NCI-H526 treated with DMSO at 0.1 percent for 48 hours (cell line): ENCODE measurements around the gene CSAD.

Experiments used
- DNase-seq: peaks from one replicate; lab custom pipeline; 2025; lab: John Stamatoyannopoulos, UW

The CSAD gene

DNA sequence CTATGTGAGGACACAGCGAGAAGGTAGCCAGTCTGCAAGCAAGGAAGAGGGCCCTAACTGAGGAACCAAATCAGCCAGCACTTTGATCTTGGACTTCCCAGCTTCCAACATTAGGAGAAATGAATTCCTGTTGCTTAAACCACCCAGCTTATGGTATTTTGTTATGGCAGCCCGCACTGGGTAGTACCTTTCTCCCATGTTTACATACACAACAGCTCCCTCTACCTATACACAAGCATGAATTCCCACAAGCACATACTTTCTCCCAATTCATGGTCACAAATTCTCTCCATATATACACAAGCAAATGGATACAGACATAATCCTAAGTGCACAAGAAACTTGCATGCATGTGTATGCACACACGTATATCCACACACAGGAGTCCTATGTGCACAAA is 19.0 kb upstream of the CSAD start:
- DNase-seq = no peak

DNA sequence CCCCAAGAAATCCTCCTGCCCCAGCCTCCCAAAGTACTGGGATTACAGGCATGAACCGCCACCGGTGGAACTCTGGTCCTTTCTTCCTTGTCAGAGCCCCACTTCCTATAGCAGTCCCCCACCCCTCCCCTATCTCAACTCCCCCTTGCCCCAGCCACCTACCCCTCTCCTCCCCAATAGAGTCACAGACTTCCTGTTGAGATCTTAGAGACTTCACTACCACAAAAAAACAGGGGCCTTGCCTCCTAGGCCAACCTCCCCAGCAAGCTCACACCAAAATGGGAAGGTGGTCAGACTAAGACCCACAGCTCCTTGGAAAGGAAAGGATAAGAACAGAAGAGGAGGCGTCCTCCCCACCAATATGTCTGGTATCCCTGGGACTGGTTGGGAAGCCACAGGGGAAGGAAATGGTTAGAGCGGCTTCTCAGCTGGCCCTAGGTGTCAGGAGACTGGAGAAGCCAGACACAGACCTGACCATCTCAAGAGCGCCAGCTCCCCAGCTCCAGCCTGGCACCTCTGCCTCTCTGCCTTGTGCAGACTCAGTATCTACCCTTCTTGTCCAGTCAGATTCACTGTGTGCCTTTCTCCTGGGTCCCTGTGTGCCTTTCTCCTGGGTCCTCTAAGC is 17.9 kb upstream of the CSAD start:
- DNase-seq = no peak

DNA sequence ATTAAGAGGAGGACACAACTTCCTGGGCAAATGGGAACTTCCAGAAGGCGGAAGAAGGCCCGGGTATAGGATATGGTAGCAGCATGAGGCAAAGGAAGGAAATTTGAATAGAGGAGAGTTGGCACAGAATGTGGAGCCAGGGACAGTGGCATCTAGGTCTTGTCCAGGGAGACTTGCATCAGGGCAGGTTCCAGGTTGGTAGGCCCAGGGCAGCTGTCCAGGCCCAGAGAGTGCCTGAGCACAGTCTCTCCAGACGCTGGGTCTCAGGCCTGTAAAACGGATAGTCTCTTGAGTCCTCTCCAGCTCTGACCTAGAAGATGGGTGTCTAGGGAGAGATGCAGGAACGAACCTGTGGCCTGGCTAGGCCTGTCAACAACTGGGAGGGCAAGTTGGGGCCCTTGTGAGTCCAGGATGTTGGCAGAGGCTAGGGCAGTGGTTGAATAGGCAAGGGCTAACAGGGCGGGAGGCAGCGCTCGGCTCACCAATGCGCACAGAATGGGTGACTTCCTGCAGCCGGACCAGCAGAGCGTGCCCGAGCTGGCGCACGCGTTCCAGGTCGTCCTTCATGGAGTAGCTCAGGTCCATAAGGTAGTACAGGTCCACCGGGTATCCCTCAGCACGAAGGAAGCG is 16.4 kb upstream of the CSAD start:
- no peak for DNase-seq

GRCh38 chr12:53196486-53196885 is 15.8 kb upstream of the CSAD start:
- no peak for DNase-seq

DNA sequence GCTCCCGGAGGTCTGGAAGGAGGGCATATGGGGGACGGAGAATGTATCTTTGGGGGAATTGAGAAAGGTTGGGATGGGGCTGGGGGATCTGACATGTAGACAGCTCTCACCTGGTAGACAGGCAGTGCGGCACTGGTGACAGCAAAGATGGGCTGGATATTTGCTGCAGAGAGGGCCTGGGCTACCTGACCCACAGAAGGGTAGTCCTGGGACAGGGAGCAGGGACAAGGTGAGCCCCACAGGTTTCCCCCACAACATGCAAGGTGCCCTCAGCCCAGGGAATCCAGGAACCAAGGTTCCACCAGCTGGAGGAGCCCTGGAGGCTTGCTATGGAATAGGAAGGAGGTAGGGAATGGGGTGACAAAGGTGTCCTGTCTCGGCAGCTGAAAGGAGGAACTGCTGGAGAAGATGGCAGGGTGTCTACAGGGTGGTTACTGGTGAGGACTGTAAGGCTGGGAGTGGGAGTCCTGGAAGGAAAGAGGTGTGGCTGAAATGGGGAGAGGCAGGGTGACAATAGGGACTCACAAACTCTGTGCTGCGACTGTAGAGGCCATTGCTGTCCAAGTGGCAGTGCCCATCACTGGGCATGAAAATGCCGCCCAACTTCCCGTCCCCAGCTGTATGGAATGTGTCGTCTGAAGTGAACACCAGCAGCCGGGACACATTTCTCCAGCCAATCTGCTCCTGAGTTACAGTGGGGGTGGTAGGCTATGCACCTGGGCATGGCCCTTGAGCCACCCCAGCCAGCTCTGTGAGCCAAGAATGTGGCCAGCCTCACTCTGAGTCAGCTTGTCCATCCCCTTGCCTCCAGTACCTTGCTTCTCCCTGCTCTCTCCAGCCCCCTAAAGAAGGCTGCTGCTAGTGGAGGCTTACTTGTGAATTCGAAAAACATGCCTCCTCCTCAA is 15.0 kb upstream of the CSAD start:
- DNase-seq = no peak

- no peak for DNase-seq
These were observed 14.2 kb upstream of the CSAD start for GRCh38 chr12:53194973-53195372.

GRCh38 chr12:53193985-53194716 is 13.4 kb upstream of the CSAD start:
- no peak for DNase-seq

- no peak for DNase-seq
These were observed 12.3 kb upstream of the CSAD start for GRCh38 chr12:53193040-53193439.

GRCh38 chr12:53192531-53193021 is 11.9 kb upstream of the CSAD start:
- DNase-seq = no peak

DNA sequence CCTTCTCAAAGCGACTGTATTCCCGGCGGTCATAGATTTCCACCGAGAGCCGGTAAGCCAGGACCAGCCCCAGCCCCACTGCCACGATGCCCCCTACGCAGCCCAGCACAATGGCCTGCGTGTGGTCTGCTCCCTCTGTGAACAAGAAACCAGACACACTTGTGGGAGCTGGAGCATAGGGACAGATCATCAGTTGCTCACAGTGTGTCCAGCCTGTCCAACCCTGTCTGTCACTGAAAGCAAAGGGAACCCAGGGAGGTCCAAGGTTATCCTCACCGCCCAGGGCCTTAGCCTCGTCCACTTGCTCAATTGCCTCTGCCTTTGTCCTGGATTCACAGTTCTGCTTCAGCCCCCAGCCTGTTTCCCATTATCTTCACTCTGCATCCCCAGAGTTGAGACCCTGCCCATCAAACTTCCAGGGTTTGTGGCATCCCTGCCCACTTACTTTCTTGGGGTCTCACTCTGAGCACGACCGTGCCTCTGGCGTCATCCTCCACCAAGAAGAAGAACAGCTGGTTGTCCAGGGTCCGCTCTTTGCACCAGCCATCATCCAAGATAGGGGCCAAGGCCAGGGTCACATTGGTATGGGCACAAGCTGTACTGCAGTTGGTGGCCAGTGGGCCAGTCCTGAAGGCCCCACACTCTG is 11.3 kb upstream of the CSAD start:
- DNase-seq = no peak

DNA sequence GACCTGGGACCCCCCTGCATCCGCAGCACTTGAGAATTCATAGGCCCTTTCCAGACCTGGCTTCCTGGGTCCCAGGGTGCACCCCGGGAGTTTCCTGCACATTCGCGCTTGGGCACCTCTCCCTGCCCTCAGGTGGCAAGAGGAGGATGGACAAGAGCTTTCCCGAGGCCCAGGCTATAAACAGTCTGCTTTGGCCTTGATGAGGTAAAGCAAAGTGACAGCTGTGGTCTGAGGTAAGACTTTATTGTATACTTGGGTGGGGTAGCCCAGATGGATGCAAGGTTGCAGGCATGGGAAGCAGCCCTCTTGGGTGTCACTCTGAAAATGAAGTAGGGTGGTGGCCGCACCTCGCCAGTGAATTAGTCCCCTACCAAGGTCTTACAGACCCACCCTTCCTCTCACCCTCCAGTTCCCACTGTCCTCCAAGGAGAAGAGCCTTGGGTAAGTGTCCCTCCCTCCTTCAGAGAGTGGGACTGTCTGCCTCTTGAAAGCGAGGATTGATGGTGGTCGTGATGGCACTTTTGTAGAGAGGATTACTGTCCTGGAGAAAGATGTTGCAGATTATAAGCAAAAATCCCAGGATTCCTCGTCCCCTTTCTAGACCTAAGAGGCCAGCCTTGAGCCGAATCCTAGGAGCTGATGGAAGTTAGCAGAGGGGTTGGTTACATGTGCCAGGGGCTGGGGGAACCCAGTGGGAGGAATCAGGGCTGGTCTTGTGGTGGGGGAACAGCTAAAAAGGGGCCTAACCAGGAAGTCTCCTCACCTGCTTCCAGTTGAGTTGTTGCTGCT is 10.6 kb upstream of the CSAD start:
- no peak for DNase-seq

GRCh38 chr12:53190108-53190729 is 9.5 kb upstream of the CSAD start:
- peak; percentile 40 for DNase-seq

DNA sequence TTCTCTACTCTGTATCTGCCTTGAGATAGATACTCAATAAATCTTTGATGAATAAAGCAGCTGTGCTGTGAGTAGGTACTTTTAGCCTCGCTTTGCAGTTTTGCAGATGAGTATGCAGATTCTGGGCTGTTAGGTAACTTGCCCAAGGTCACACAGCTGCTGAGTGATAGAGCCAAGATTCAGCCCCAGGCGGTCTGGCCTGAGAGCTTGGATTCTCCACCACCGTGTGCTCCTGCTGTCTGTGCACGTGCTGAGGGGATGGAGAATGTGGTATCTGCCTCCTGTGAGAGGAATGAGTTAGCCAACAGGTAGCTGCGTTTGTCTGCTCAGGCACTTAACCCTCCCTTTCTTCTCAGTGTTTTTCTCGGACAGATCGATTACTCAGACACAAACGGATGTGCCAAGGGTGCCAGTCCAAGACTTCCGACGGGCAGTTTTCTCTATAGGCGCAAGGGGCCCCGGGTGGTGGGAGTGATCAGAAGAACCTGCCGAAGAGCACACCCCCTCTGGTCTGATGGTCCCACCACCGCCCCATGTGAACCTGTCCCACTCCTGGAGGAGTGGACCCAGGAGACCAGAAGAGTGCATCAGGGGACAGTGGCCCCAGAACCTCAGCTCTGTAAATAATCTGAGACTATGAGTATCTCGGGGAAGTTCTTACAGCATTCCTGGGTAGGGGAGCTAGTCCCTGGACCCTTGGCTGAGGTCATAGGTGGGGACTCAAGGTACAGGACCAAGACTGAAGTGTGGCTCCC is 6.6 kb upstream of the CSAD start:
- no peak for DNase-seq

- no peak for DNase-seq
These were observed 6.0 kb upstream of the CSAD start for GRCh38 chr12:53186745-53187144.

GRCh38 chr12:53185582-53186153 is 4.9 kb upstream of the CSAD start:
- no peak for DNase-seq

- DNase-seq = no peak
These were observed 4.1 kb upstream of the CSAD start for GRCh38 chr12:53184828-53185227.

DNA sequence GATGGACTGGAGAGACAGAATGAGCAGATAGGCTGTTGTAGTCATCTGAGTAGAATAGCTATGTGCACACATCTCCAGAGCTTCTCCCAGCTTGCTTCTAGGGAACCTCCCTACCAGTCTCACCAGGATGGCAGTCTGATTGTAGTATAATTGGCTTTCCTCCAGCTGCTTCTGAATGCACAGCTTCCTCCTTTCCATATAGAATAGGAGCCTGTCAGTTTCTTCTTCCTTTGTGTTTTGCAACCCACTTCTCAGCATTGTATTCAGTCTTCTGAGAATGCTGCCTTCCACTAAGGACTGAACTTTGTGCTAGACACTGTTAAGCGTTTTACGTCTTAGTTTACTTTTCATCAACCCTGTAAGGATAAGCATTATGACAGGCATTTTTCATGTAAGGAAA is 2.2 kb upstream of the CSAD start:
- no peak for DNase-seq

- no peak for DNase-seq
These were observed 1.2 kb upstream of the CSAD start for GRCh38 chr12:53181935-53182334.

DNA sequence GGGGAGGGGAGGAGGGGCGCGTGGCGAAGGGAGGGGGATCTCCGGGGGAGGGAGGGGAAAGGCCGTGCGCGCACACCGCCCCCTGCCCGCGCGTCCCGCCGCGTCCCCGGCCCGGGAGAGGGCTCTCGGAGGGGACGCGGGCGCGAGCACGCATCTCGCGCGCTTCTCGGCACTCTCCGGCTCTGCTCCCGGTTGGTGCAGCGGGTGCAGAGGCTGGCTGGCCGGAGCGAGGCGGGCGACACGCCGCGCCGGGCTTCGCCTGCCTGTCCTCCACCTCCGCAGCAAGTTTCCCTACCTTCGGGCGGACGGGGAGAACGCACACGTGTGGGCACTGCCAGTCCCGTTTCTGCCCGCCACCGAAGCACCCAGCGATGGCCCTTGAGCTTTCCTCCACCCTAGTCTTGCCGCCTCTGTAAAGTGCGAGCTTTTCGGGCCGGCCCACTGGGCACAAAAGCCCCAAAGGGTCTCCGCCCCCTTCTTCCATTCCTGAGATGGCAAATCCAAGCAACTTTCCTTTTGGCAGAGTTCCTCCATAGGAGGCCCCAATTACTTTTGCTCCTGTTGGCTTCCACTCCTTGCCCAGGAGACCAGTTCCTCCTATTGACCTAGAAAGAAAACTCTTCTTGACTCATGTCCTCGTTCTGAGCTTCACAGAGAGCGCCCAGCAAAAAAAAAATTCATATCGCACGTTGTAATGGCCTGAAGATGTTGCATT is 363 bp upstream of the CSAD start:
- peak; percentile 80 for DNase-seq
